HL-60/S4 (cell line): ENCODE results near the gene COL28A1.
"Not testable (repeated sequence)": the region's sequence is repeated elsewhere in the genome, so short reads cannot be mapped to it uniquely, and the experiment has no call there.

Source experiments
- in situ Hi-C: fragments of 300-500 bp; cut with MboI; formaldehyde crosslinking; loops from 2 replicates; pipeline ENCODE4 v1.14.3; 2022; ENCODE audit warnings: low sequenced_read_pairs

Gene COL28A1

DNA sequence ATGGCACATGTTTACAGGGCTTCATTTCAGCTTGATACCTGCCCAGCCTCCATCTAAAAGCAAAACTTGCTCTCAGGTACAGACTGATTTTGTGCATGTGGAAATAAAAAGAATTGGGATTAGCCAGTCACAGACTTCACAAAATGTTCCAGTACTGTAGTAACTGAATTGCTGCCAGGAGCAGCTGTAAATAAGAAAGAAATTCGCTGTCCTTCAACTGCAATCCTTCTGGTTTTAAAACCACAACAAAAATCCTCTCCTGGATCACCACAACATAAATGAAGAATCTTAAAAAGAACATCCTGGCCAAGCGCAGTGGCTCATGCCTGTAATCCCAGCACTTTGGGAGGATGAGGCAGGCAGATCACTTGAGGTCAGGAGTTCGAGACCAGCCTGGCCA, 27.1 kb upstream of the COL28A1 start:
- in situ Hi-C loops: no loop called here

DNA sequence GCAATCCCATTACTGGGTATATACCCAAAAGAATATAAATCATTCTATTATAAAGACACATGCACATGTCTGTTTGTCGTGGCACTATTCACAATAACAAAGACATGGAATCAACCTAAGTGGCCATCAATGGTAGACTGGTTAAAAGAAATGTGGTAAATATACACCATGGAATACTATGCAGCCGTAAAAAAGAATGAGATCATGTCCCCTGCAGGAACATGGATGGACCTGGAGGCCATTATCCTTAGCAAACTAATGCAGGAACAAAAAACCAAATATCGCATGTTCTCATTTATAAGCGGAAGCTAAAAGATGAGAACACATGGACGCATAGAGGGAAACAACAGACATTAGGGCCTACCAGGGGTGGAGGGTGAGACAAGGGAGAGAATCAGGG, 25.9 kb upstream of the COL28A1 start:
- in situ Hi-C loops: not testable (repeated sequence)

DNA sequence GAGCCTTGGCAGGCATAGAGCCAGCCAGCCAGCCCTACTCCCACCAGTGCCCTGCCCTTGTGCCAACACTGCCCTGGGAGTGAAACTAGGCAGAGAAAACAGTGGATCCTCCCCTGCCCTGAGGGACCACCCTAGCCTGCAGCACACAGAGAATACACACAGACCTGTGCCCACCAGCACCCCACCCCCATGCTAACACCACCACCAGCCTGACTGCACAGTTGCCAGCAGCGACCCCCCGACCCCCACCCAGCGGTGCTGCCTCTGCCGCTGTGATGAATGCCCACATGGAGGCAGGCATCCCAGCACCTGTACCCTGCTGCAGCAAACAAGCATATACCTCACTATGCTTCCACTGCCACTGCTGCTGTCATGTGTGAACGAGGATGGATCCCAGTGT, 21.6 kb upstream of the COL28A1 start:
- in situ Hi-C loops: no loop called here

DNA sequence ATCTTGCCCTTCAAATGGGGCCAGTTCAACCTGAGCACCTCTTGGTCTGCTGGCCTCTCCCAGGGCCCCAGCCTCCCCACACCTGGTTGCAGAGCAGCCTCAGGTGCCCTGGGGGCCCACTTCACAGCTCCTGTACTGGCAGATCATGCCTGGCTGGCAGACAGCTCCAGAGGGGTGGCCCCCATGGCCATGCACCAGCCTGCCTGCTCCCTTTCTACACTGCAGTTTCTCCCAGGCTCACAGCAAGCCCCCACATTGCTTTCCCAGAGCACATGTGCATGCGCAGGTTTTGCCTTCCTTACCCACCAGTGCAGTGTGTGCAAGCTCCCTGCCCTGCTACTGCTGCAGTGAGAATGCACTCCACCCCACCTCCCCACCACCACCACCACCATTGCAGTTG, 21.2 kb upstream of the COL28A1 start:
- in situ Hi-C loops: no loop called here

DNA sequence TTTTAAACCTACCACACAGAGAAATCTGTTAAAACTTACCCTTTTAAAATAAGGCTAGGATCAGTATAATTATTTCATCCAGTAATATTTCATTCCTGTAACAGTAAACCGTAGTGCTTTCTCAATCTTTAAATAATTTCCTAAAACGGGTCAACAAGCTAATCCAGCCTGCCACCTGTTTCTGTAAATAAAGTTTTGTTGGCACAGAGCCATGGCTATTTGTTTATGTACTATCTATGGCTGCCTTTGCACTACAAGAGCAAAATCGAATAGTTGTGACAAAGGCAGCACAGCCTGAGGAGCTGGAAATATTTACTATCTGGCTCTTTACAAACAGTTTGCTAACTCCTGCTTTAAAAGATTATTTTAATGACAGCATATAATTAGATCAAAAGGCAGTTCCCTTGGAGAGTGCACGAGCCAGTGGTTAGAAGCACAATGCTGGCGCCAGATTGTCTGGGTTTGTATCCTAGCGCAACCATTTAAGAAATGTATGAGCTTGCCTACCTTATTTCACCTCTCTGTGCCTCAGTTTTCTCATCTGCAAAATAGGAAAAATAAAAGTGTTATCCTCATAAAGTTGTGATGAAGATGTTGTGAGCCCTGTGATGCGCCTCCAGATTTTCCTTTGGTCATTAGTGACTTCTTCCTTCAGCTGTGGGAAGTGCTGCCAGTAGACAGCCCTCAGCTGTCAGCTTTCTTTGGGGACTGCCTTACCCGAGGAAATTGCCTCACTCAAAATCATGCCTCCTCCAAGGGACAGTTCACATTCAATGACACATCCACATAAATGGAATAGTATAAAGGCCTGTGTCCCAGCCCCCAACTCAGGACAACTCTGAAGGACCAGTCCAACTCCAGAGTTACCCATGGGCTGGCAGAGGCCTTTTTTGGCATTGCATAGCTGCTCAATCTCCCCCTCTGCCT, 19.2 kb upstream of the COL28A1 start:
- in situ Hi-C loops: no loop called here

DNA sequence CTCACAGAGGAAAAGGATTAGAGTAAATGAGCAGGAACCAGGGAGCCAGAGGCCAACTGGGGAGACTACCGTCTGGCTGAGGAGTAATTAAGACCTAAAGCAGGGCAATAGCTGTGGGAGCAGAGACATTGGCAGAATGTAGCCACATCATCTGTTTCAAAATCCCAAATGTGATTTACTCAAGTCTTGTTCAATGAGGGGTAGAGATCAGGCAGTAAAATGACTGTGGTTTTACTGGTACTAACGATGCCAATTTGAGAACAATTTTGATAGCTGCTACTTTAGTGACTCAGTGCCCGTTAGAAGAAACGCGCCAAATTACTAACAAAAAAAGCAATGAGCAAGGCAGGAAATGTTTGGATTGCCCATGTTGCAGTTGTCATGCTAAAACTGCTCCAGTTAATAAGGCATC, 18.4 kb upstream of the COL28A1 start:
- in situ Hi-C loops: no loop called here

DNA sequence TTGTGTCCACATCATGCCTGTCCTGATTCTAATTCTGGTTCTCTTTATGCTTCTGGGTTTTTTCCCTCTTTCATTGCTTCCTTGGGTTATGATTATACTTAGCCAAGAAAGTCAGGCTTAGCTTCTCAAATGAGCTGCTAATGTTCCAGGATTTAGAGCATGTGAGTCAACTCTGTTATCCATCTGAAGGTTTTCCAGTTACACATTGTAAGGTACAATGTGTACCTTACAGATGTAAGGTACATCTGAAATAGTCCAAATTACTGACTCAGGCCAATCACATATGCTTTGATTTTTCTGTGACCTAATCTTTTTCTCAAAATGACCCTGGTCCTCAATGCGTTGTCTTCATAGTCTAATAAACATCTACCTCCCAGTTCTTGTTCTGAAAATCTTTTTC, 17.7 kb upstream of the COL28A1 start:
- in situ Hi-C loops: no loop called here

DNA sequence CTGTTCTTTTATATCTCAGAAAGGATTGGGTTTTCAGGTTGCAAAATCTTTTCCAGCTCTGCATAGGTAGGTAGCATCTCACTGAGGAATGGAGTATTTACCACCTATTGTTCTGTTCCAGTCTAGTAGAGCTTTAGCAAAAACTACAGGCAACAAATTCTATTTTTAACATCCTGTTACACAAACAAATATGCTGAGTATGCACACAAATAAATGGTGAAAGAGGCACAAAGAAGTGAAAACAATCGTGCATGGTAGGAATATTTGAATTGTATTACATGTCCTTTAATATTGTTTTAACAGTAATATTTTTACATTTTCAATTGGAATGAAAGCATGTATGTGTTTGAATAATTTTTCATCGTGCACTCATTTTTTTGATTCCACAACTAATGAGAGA, 16.5 kb upstream of the COL28A1 start:
- in situ Hi-C loops: no loop called here

DNA sequence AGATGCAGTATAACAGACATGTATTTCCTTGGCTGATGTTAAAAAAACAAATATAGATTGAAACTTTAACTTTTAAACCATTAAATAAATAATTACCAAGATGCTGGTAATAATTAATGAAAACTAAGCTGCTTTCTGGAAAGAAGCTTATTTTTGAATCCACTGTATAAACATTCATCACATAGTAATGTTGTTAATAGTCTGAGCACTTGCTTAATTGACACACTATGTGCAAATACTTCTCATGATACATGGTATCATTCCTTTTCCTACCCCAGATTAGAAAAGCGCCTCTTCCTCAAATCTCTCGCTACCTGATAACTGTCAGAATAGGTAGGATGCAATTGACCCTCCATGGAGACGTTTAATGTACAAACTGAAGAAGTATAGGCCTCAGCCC, 15.0 kb upstream of the COL28A1 start:
- in situ Hi-C loops: no loop called here

DNA sequence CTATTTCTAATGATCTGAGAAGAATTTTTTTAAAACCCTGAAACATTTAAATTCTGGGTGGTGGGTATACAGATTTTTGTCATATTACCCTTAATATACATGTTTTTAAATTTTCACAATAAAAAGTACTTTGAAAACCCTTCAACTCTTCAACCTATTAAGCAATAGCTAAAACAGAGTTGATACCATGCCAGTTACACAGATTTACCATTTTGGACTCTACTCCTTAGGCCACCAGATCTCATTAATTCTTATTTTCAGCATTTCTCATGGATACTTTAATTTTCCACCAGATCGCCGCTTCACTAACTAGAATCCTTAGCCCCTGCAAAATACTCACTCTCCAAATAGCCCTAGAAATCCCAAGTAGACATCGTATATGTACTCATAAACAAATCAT, 12.7 kb upstream of the COL28A1 start:
- in situ Hi-C loops: loop anchor here (25.0 kb wide), 1 partner anchor 586 kb away; no protein-coding TSS in a partner anchor

DNA sequence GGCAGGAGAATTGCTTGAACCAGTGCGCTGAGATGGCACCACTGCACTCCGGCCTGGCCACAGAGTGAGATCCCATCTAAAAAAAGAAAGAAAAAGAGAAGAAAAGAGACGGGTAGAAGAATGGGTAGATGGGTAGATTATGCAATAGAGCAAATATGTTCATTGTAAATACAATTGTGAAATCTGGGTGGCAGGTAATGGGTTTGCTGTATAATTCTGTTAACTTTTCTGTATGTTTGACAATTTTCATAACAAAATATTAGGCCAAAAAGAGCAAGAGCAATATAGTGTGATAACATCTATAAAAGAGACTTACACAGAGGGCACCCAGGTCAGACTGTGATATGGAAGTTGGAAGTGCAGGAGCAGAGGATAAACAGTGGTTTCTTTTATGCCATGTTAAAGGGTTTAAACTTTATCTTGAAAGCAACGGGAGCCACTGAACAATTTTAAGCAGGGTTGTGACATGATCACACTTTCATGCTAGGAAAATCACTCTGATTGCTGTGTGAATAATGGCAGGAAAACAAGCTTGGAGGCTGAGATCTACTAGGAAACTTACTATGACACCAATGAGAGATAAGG, 6.7 kb upstream of the COL28A1 start:
- in situ Hi-C loops: loop anchor here (25.0 kb wide), 1 partner anchor 580 kb away; no protein-coding TSS in a partner anchor

DNA sequence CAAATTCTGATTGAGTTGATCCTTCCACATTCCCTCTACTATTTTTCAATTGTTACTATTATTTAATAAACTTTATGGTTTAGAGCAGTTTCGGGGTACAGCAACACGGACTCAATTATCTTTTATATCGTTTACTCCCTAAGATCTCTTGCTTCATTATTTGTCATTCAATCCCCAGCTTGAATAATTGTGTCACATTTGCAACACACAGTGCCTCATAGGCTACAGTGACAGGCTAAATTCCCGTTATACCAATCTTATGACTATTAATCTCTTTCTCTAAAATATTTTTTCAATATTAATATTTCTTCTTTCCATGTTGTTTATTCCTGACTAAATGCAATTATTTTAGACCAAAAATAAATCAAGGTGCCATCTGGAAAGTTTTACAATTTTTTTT, 4.0 kb upstream of the COL28A1 start:
- in situ Hi-C loops: loop anchor here (10.0 to 25.0 kb wide), 2 partner anchors 435 to 577 kb away; no protein-coding TSS in a partner anchor

DNA sequence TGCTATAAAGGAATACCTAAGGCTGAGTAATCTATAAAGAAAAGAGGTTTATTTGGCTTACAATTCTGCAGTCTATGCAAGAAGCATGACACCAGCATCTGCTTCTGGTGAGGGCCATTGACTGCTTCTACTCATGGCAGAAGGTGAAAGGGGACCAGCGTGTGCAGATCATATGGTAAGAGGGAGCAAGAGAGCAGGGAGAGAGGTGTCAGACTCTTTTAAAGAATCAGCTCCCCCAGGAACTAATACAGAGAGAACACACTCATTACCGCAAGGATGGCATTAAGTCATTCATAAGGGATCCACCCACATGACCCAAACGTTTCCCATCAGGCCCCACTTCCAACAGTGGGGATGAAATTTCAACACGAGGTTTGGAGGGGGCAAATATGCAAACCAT, 3.5 kb upstream of the COL28A1 start:
- in situ Hi-C loops: loop anchor here (10.0 to 25.0 kb wide), 2 partner anchors 434 to 577 kb away; no protein-coding TSS in a partner anchor

DNA sequence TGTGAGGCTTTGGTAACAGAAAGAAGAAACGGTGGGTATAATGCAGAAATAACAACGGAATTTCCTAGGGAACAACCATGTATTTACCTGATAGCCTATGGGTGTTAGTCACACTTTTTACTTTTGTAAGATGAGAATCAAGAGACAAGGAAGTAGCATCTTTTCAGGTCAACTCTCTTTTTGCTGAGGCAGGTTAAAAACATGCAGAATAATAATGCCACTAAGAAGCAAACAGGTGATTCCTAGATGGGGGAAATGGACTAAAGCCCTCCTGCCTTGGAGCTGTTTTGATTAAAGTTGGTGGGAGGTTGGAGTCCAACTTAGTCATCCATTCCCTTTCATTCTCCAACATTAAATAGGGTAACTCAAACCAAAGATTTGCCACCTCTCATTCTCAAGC, 2.0 kb upstream of the COL28A1 start:
- in situ Hi-C loops: loop anchor here (10.0 to 25.0 kb wide), 2 partner anchors 433 to 575 kb away; no protein-coding TSS in a partner anchor

DNA sequence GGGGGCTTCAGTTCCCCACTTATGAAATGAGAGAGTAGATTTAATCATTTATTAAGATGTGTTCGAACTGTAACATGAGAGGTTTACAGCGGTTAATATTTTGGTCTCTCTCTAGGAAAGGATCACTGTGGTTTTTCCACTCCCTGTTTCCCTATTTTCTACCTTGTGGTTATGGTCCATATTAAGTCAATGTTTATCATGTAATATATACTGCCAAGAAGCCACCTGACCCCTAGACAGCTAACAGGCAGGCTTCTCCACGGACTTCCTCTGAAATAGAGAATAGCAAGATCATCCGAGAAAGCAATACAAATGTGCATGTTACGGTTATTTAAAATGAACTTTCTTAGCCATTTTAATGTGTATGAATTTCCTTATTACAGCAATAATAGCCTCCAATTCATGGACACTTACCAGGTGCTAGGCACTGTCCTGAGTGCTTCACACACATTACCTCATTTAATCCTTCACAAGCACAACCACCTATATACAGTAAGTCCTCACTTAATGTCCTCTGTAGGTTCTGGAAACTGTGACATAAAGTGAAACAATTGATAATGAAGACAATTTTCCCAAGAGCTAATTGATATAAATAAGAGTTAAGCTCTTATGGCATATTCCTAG, 835 bp upstream of the COL28A1 start:
- in situ Hi-C loops: loop anchor here (10.0 to 25.0 kb wide), 2 partner anchors 432 to 574 kb away; no protein-coding TSS in a partner anchor

DNA sequence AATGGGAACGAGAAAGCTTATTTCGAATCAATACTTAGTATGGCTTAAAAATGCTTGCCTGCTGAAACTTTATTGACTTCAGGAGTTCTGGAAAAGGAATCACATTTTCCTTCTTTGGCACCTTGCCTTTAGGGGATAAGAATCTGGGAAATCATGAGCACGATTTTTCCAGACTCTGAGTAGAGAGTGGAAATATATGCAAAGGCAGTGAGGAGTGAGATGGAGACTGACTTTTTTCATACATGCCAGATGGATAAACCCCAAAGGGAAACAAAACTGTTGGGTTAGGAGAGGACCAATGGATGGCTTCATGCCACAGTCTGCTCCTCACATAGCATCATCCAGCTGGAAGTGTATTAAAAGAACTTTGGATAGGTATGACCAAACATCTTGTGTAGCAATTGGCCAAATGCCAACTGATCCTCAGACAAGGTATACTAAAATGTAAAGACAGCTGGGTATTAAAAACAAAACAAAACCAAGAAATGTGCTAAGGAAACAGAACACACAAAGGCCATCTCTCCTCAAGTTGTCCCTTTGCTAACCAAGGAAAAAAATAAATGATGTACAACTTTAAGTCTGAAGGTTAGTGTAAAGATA, 1.7 kb downstream of the COL28A1 start:
- in situ Hi-C loops: loop anchor here (10.0 to 25.0 kb wide), 2 partner anchors 429 to 572 kb away; no protein-coding TSS in a partner anchor

DNA sequence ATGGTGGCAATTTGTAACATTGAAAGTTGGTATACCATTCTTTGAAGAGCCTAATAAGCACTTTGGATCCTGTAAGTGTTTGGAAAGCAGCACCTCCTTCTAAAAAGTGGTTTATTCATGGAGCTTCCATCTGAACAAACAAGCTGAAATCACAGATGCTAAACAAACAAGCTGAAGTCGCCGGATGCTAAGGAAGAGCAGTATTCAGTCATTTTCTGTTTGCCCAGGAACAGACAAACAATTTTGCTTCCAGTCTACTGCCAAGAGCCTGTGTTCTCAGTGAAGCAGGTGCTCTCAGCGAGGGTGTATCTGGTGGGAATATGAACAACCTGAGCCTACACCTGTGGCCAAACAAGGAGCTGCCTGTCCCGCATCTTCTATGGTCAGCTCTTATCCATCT, 6.3 kb downstream of the COL28A1 start:
- in situ Hi-C loops: loop anchor here (25.0 kb wide), 1 partner anchor 567 kb away; no protein-coding TSS in a partner anchor

DNA sequence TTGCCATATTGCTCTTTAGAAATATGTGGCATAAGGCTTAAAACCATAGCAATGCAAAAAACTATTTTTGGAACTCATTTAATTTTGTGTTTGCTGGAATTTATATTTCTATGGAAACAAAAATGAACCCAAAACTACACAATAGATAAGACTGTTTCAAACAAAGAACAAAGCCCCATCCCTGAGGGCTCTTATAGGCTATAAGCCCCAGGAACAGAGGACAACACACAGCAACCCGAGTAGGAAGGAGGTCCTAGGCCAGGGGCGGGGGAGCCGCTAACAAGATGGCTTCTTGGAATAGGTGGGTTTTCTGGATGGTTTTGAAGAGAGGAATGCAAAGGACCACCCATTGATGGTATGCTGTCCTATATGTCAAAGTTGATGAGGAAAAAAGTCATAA, 8.6 kb downstream of the COL28A1 start:
- in situ Hi-C loops: loop anchor here (25.0 kb wide), 1 partner anchor 565 kb away; no protein-coding TSS in a partner anchor

DNA sequence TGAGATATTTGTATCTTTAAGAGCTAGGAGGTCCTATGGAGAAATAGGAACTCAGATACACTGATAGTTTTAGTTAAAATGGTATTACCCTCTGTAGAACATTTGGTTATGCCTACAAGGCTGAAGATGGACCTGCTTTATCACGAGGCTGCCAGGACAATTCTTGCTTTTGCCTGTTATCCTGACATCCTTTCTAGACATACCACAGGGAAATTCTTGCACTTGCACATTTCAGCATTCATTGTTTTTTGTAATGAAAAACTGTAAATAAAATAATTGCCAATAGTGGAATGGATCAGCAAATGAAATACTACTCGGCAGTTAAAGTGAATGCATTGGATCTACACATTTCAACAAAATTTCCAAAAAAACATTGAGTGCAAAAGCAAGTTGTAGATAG, 9.7 kb downstream of the COL28A1 start:
- in situ Hi-C loops: loop anchor here (25.0 kb wide), 1 partner anchor 564 kb away; no protein-coding TSS in a partner anchor

DNA sequence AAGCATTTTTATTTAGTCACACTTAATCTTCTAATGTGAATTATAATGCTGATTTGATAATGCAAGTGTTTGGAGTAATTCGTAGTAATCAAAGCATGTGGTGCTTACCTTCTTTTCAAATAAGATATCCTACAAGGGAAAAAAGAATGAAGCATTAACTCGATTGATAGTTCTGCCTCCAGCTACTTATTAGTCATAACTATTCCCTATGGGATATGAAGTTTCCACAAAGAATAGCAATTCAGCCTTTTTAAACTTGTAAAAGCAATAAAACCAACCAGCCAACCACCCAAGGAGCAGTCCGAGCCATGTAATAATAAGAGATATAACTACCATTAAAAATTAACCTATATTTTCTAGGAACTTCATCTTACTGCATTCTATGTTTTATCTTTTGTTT, 11.6 kb downstream of the COL28A1 start:
- in situ Hi-C loops: no loop called here

DNA sequence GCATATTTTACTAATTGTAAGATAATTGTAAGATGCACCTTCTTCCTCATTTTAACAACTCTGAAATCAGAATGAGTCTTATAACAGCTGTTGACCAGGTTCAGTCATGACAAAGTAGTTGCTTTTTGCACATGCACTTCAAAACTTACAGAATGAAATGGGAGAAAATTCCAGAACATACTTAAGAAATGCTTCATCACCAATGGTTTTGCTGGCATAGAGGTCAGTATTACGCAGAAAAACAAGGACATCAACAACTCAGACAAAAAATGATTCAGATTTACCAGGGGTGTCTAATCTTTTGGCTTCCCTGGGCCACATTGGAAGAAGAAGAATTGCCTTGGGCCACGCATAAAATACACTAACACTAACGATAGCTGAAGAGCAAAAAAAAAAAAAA, 13.3 kb downstream of the COL28A1 start:
- in situ Hi-C loops: no loop called here
